ENCODE data around the gene ROR1.
A peak's percentile ranks its signal among the peaks of the same experiment; 100 is the strongest.

The ROR1 gene

GRCh38 chr1:63901094-63901493 is 127.3 kb downstream of the ROR1 start:
- H3K4me3 ChIP-seq (replicated peaks in 1 of 2; ENCODE audit: low read depth in 2 of 2, low read length in 2 of 2) = no peak overlapping the region
- no peak for DNase-seq (ENCODE audit: low read depth in 2 of 2)
- TF ChIP-seq, protein P1, sequence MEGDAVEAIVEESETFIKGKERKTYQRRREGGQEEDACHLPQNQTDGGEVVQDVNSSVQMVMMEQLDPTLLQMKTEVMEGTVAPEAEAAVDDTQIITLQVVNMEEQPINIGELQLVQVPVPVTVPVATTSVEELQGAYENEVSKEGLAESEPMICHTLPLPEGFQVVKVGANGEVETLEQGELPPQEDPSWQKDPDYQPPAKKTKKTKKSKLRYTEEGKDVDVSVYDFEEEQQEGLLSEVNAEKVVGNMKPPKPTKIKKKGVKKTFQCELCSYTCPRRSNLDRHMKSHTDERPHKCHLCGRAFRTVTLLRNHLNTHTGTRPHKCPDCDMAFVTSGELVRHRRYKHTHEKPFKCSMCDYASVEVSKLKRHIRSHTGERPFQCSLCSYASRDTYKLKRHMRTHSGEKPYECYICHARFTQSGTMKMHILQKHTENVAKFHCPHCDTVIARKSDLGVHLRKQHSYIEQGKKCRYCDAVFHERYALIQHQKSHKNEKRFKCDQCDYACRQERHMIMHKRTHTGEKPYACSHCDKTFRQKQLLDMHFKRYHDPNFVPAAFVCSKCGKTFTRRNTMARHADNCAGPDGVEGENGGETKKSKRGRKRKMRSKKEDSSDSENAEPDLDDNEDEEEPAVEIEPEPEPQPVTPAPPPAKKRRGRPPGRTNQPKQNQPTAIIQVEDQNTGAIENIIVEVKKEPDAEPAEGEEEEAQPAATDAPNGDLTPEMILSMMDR (IDR thresholded peaks at IDR 0.05; ENCODE audit: low read depth, low read length) = no peak

GRCh38 chr1:63902844-63903589 is 129.2 kb downstream of the ROR1 start:
- TF ChIP-seq, protein P1 (IDR thresholded peaks at IDR 0.05; ENCODE audit: low read depth, low read length) = no peak
- H3K4me3 ChIP-seq (replicated peaks in 1 of 2; ENCODE audit: low read depth in 2 of 2, low read length in 2 of 2) = no peak overlapping the region
- DNase-seq (ENCODE audit: low read depth in 2 of 2) = peak; percentile 56 to 66

DNA sequence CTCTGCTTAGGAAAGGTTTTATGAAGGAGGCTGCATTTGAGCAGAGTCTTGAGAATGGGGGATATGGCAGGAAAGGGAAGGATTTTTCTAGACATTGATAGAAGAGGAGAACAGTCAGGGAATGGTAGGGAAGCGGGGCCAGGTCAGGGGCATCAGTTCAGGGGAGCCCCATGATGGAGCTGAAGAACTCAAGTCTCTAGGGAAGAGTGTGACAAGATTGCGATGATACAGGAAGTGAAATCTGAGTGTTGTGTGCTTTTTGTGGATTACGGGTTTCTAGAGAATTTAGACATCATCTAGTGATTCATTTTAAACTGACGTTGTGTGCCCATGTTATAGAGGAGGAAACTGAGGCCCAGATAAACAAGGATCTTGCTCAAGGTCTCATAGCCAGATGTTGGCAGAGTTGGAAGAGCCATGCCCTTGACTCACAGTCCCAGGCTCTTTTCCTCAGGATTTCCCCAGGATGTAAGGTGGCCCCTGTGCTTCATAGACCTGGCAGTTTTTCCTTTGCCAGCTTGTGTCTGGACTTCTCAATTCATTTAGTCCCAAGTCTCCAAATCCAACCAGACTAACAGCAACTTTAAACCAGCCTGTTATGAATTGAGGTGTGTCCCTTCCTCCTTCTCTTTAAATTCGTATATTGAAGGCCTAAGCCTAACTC is 130.3 kb downstream of the ROR1 start:
- no peak overlapping the region for H3K4me3 ChIP-seq (replicated peaks in 1 of 2; ENCODE audit: low read depth in 2 of 2, low read length in 2 of 2)
- DNase-seq (ENCODE audit: low read depth in 2 of 2) = peak in 1 of 2 donors; percentile 15
- TF ChIP-seq, protein P1 (IDR thresholded peaks at IDR 0.05; ENCODE audit: low read depth, low read length) = no peak

GRCh38 chr1:63904826-63905225 is 131.0 kb downstream of the ROR1 start:
- H3K4me3 ChIP-seq (replicated peaks in 1 of 2; ENCODE audit: low read depth in 2 of 2, low read length in 2 of 2) = no peak overlapping the region

DNA sequence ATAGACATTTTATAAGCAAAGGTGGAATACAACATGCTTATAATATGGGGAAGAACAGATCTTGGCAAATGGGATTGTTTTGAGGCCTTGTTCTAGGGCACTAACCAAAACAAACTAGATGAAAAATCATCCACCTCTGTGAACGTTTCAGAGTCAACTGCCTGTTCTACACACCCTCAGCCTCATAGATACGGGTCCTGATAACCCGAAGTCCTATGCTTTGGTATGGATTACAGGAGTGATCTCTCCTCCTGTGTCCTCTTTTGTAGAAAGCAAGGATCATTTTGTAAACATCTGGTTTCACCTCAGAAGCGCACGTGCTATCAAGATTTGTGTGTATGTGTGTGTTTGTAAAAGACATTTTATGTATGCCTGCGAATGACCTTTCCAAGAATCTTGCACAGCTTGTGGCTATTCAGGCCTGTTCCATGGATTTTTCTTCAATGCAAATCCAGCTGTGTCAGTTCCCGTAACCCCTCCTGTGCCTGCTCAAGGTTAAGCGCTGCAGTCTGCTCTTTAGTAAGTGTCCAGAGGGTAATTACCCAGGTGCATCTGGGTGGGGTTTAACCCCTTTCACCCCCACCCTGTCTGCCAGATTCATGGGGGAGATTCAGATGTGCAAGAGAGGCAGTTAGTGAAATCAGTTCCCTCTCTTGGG is 132.4 kb downstream of the ROR1 start:
- TF ChIP-seq, protein P1 (IDR thresholded peaks at IDR 0.05; ENCODE audit: low read depth, low read length) = no peak
- no peak overlapping the region for H3K4me3 ChIP-seq (replicated peaks in 1 of 2; ENCODE audit: low read depth in 2 of 2, low read length in 2 of 2)
- no peak for DNase-seq (ENCODE audit: low read depth in 2 of 2)

More at GRCh38 chr1:63904826-63905225, 131.0 kb downstream of the ROR1 start:
- DNase-seq (ENCODE audit: low read depth in 2 of 2) = no peak
- TF ChIP-seq, protein P1 (IDR thresholded peaks at IDR 0.05; ENCODE audit: low read depth, low read length) = no peak

DNA sequence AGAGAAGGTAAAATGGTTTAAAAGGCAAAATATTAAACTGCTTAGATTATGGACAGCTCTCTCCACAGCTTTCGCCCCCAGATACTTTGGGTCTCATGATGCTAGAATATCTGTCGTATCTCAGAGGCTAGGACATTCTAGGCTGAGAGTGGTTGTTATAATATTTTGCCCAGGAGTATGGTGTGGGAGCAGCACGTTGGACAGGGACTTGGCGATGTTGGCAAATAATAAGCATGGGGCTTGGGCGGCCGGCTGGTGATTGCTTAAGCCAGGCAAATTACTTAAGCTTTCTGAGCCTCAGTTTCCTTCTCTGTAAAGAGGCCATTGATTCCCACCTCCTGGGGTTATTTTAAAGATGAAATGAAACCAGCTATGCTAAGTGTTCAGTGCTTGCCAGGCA is 133.2 kb downstream of the ROR1 start:
- H3K4me3 ChIP-seq (replicated peaks in 1 of 2; ENCODE audit: low read depth in 2 of 2, low read length in 2 of 2) = no peak overlapping the region
- no peak for DNase-seq (ENCODE audit: low read depth in 2 of 2)
- TF ChIP-seq, protein P1 (IDR thresholded peaks at IDR 0.05; ENCODE audit: low read depth, low read length) = no peak
